HCT116 (cell line): ENCODE measurements around the gene CAP2. TPM values are rescaled to one million over a fixed set of nuclear protein-coding genes. Genes with fewer than 3 reads are reported as not detected.

Experiments used
- ATAC-seq: fragments of 200-7000 bp; cut with Tn5 transposase; 2 replicates; pipeline ENCODE4 v1.9.1; 2020; ENCODE audit warnings: mild to moderate bottlenecking, moderate library complexity
- BruUV-seq: library from RNA; stranded (reverse); fragments of 400-500 nt; replicated peaks from 2 replicates; lab custom pipeline; 2021; lab: Mats Ljungman, UMichigan
- CTCF ChIA-PET: fragments of 300-600 bp; sonication (Branson Sonifier 250); formaldehyde crosslinking; loops from one replicate; lab custom pipeline; 2021; ENCODE audit warnings: antibody characterized with exemption; lab: Charles Lee
- POLR2A ChIA-PET: fragments of 300-600, 350-600 bp; sonication (Branson Sonifier 250); formaldehyde crosslinking; loops from one replicate; lab custom pipeline; 2021; ENCODE audit warnings: antibody characterized with exemption; lab: Charles Lee
- RAD21 ChIA-PET, 2 experiments: fragments of 300-600 bp; sonication (Branson Sonifier 250); formaldehyde crosslinking; loops; one replicate each; lab custom pipeline; 2023; ENCODE audit warnings: low total read pairs in 2 of 2; ENCODE audit not compliant: uncharacterized antibody in 2 of 2, unreplicated experiment in 2 of 2, low non-redundant PET in 1 of 2; lab: Charles Lee
- DNase-seq: peaks from one replicate; pipeline ENCODE4 v3.0.0-alpha.2; 2010; ENCODE audit warnings: low read depth, low spot score
- H2AFZ ChIP-seq: fragments of 200-600 bp; shearing (Covaris generic), sonication (generic); 2 replicates; pipeline ENCODE4 v1.6.1; 2017; ENCODE audit warnings: low read depth, mixed run types, mixed read lengths, antibody characterized with exemption, low read length; ENCODE audit not compliant: poor library complexity, severe bottlenecking
- H3K27ac ChIP-seq: 2 replicates; pipeline ENCODE4 v1.5.1; 2012; ENCODE audit warnings: low read depth, low read length
- H3K27me3 ChIP-seq: fragments of 200-600 bp; sonication (generic); 2 replicates; pipeline ENCODE4 v1.6.1; 2016; ENCODE audit warnings: mixed run types, low read length, mixed read lengths; ENCODE audit not compliant: insufficient read depth
- H3K36me3 ChIP-seq, 2 experiments: fragments of 200-500 bp in 1 of 2; fragments of 200-600 bp in 1 of 2; sonication (Bioruptor generic) in 1 of 2; sonication (generic) in 1 of 2; 2 replicates each; pipeline versions ENCODE4 v1.5.1 to v1.6.1; 2014 to 2016; ENCODE audit warnings: low read length in 2 of 2, inconsistent platforms in 1 of 2, mixed read lengths in 1 of 2, mixed run types in 1 of 2; ENCODE audit not compliant: insufficient read depth in 2 of 2, control insufficient read depth in 1 of 2
- H3K4me1 ChIP-seq, 2 experiments: fragments of 200-600 bp in 1 of 2; sonication (generic) in 1 of 2; 2 replicates each; pipeline versions ENCODE4 v1.5.1 to v1.6.1; 2012 to 2017; ENCODE audit warnings: low read length in 2 of 2, inconsistent platforms in 1 of 2, mild to moderate bottlenecking in 1 of 2, mixed read lengths in 1 of 2, mixed run types in 1 of 2, moderate library complexity in 1 of 2; ENCODE audit not compliant: insufficient read depth in 2 of 2, control insufficient read depth in 1 of 2
- H3K4me2 ChIP-seq: fragments of 200-600 bp; sonication (generic); 2 replicates; pipeline ENCODE4 v1.6.1; 2017; ENCODE audit warnings: mixed run types, low read length, mixed read lengths
- H3K4me3 ChIP-seq, 2 experiments: fragments of 200-600 bp in 1 of 2; sonication (generic) in 1 of 2; replicated peaks in 1 of 2; 2 replicates each; pipeline ENCODE4 v1.5.1; 2011 to 2016; ENCODE audit warnings: low read length in 2 of 2, control low read depth in 1 of 2, low read depth in 1 of 2, mild to moderate bottlenecking in 1 of 2, mixed read lengths in 1 of 2, mixed run types in 1 of 2
- H3K79me2 ChIP-seq: fragments of 200-600 bp; sonication (generic); 2 replicates; pipeline ENCODE4 v1.6.1; 2017; ENCODE audit warnings: mild to moderate bottlenecking, mixed run types, low read length, moderate library complexity, mixed read lengths; ENCODE audit not compliant: insufficient read depth
- H3K9ac ChIP-seq: fragments of 200-600 bp; sonication (generic); 2 replicates; pipeline ENCODE4 v1.6.1; 2016; ENCODE audit warnings: low read length, mixed read lengths
- H3K9me2 ChIP-seq: fragments of 200-600 bp; sonication (generic), shearing (Covaris generic); 2 replicates; pipeline ENCODE4 v1.6.1; 2017; ENCODE audit warnings: mixed run types, mild to moderate bottlenecking, moderate library complexity; ENCODE audit not compliant: insufficient read depth
- H3K9me3 ChIP-seq, 2 experiments: fragments of 200-500 bp in 1 of 2; fragments of 200-600 bp in 1 of 2; sonication (Bioruptor generic) in 1 of 2; sonication (generic) in 1 of 2; 2 replicates each; pipeline ENCODE4 v1.6.1; 2014 to 2017; ENCODE audit warnings: low read length in 2 of 2, mixed read lengths in 2 of 2, inconsistent platforms in 1 of 2, low read depth in 1 of 2, mild to moderate bottlenecking in 1 of 2, mixed run types in 1 of 2, moderate library complexity in 1 of 2; ENCODE audit not compliant: control insufficient read depth in 1 of 2, insufficient read depth in 1 of 2
- H4K20me1 ChIP-seq: fragments of 200-600 bp; sonication (generic), shearing (Covaris generic); 2 replicates; pipeline ENCODE4 v1.6.1; 2017; ENCODE audit warnings: mixed run types, mild to moderate bottlenecking, moderate library complexity; ENCODE audit not compliant: insufficient read depth
- ATF3 ChIP-seq: IDR thresholded peaks from 2 replicates; pipeline ENCODE4 v1.6.1; 2012
- CBX3 ChIP-seq: IDR thresholded peaks from 2 replicates; pipeline ENCODE4 v1.6.1; 2012; ENCODE audit warnings: low read depth
- CTCF ChIP-seq, 3 experiments: fragments of 200-600 bp in 1 of 3; sonication (generic) in 1 of 3; IDR thresholded peaks in 2 of 3; conservative IDR thresholded peaks in 1 of 3; 2 replicates each; pipeline ENCODE4 v1.5.1; 2012 to 2017; ENCODE audit warnings: low read depth in 2 of 3, low read length in 2 of 3, antibody characterized with exemption in 1 of 3, borderline replicate concordance in 1 of 3, control low read depth in 1 of 3, mild to moderate bottlenecking in 1 of 3, mixed read lengths in 1 of 3, mixed run types in 1 of 3, moderate library complexity in 1 of 3; ENCODE audit not compliant: insufficient read depth in 1 of 3
- ELF1 ChIP-seq: IDR thresholded peaks from 2 replicates; pipeline ENCODE4 v1.6.1; 2012; ENCODE audit warnings: low read depth, borderline replicate concordance
- EZH2phosphoT487 ChIP-seq: fragments of 200-600 bp; IDR thresholded peaks from 2 replicates; pipeline ENCODE4 v1.6.1; 2018; ENCODE audit warnings: antibody characterized with exemption, borderline replicate concordance
- FOSL1 ChIP-seq: IDR thresholded peaks from 2 replicates; pipeline ENCODE4 v1.6.1; 2012; ENCODE audit warnings: low read depth
- POLR2A ChIP-seq: IDR thresholded peaks from 2 replicates; pipeline ENCODE4 v1.7.0; 2011; ENCODE audit warnings: borderline replicate concordance; ENCODE audit not compliant: insufficient read depth, insufficient read length; ENCODE audit errors: extremely low read depth
- POLR2AphosphoS5 ChIP-seq: IDR thresholded peaks from 2 replicates; pipeline ENCODE4 v1.6.1; 2011; ENCODE audit warnings: mild to moderate bottlenecking, low read depth, low read length, moderate library complexity
- SIN3A ChIP-seq: IDR thresholded peaks from 2 replicates; pipeline ENCODE4 v1.6.1; 2012; ENCODE audit warnings: low read depth
- TCF7L2 ChIP-seq: IDR thresholded peaks from 2 replicates; pipeline ENCODE4 v1.7.0; 2011; ENCODE audit warnings: borderline replicate concordance, inconsistent platforms; ENCODE audit not compliant: insufficient read depth, insufficient read length; ENCODE audit errors: extremely low read depth
- YY1 ChIP-seq: IDR thresholded peaks from 2 replicates; pipeline ENCODE4 v1.6.1; 2011; ENCODE audit warnings: low read length, low read depth, moderate library complexity, mild to moderate bottlenecking; ENCODE audit not compliant: insufficient replicate concordance; ENCODE audit errors: extremely low read depth
- ZBTB33 ChIP-seq: IDR thresholded peaks from 2 replicates; pipeline ENCODE4 v1.6.1; 2011; ENCODE audit warnings: mild to moderate bottlenecking, low read length, moderate library complexity; ENCODE audit not compliant: insufficient replicate concordance; ENCODE audit errors: extremely low read depth
- ZFX ChIP-seq: fragments of 450-650 bp; IDR thresholded peaks from 2 replicates; pipeline ENCODE4 v1.6.1; 2017
- intact Hi-C: fragments of 100-400 bp; cut with micrococcal nuclease; formaldehyde crosslinking; loops from 2 replicates; pipeline ENCODE4 v1.10.0; 2022
- total RNA-seq: library from RNA; stranded (reverse); gene quantifications from one replicate; pipeline ENCODE4 v1.2.1, GENCODE V29; 2021; ENCODE audit not compliant: unreplicated experiment

CAP2 gene
- total RNA-seq, 1 experiment from 2014 or later, result 3.8 TPM

GRCh38 chr6:17450397-17450796 is 57.0 kb downstream of the CAP2 start:
- CTCF ChIA-PET, result no interaction called here
- BruUV-seq, result no TSS peak
- H3K9ac ChIP-seq, result no peak overlapping the region
- no peak overlapping the region for H3K4me3 ChIP-seq
- ATAC-seq (no peak), DNase-seq (no peak)
- H3K4me1 ChIP-seq, result no peaks in the 10 kb centered on the region
- no peaks in the 10 kb centered on the region for H3K9me2 ChIP-seq
- no peak overlapping the region for H3K4me2 ChIP-seq
- H3K9me3 ChIP-seq, result no peaks in the 10 kb centered on the region
- no peak overlapping the region for H3K27ac ChIP-seq
- intact Hi-C loops, result no loop called here
- POLR2A ChIA-PET, result no interaction called here
- TF ChIP-seq POLR2AphosphoS5 (no peak), CTCF (IDR thresholded peaks at IDR 0.05 in 2 of 3, conservative IDR thresholded peaks at IDR 0.05 in 1 of 3; ENCODE audit: borderline replicate concordance in 1 of 3, insufficient read depth in 1 of 3, low read depth in 2 of 3, low read length in 2 of 3) (no peak)
- H3K27me3 ChIP-seq, result no peaks in the 10 kb centered on the region
- RAD21 ChIA-PET, result no interaction called here
- no peak overlapping the region for H2AFZ ChIP-seq
- H3K36me3 ChIP-seq, result no peaks in the 10 kb centered on the region
- no peaks in the 10 kb centered on the region for H4K20me1 ChIP-seq
- no peaks in the 10 kb centered on the region for H3K79me2 ChIP-seq

- H3K4me2 ChIP-seq, result no peak overlapping the region
- intact Hi-C loops, result no loop called here
- no peak for TF ChIP-seq ELF1
- no peak for TF ChIP-seq SIN3A
- no peak for TF ChIP-seq ZFX
- no peak for TF ChIP-seq ZBTB33
- TF ChIP-seq YY1, result no peak
- TF ChIP-seq TCF7L2, result no peak
- no peak for TF ChIP-seq ATF3
- TF ChIP-seq FOSL1, result no peak
- TF ChIP-seq EZH2phosphoT487, result no peak
- no peak for TF ChIP-seq POLR2A
- no peak for TF ChIP-seq CBX3
Observed at GRCh38 chr6:17450832-17451231, 57.4 kb downstream of the CAP2 start.

More at GRCh38 chr6:17450832-17451231, 57.4 kb downstream of the CAP2 start:
- Histone ChIP-seq H3K4me3 (no peak overlapping the region), H3K27ac (no peak overlapping the region), H3K4me1 (no peaks in the 10 kb centered on the region), H3K27me3 (no peaks in the 10 kb centered on the region), H3K36me3 (no peaks in the 10 kb centered on the region), H3K9me2 (no peaks in the 10 kb centered on the region), H3K79me2 (no peaks in the 10 kb centered on the region), H3K9me3 (no peaks in the 10 kb centered on the region), H2AFZ (no peak overlapping the region), H3K9ac (no peak overlapping the region), H4K20me1 (no peaks in the 10 kb centered on the region)
- ATAC-seq (no peak), DNase-seq (no peak)
- ChIA-PET RAD21 (no interaction called here), CTCF (no interaction called here), POLR2A (no interaction called here)
- BruUV-seq, result no TSS peak
